Chondrocyte (in vitro differentiated cells): ENCODE results near the gene AP4E1. TPM values are rescaled to one million over a fixed set of nuclear protein-coding genes. Genes with fewer than 3 reads are reported as not detected.
A peak's percentile ranks its signal among the peaks of the same experiment; 100 is the strongest.

ENCODE experiments used
- DNase-seq: peaks from one replicate; pipeline ENCODE4 v3.0.0; 2021; ENCODE audit warnings: mixed read lengths, low spot score
- H3K27ac Mint-ChIP-seq: one replicate; pipeline ENCODE4 v1.8.0; 2021; ENCODE audit warnings: mild to moderate bottlenecking, moderate library complexity, mixed read lengths; ENCODE audit not compliant: unreplicated experiment
- H3K27me3 Mint-ChIP-seq: 2 replicates; pipeline ENCODE4 v1.8.0; 2021; ENCODE audit warnings: low read depth, mixed read lengths
- H3K36me3 Mint-ChIP-seq: 2 replicates; pipeline ENCODE4 v1.8.0; 2021; ENCODE audit warnings: low read depth, mixed read lengths
- H3K4me1 Mint-ChIP-seq: 2 replicates; pipeline ENCODE4 v1.8.0; 2021; ENCODE audit warnings: low read depth, mild to moderate bottlenecking, mixed read lengths
- H3K4me3 Mint-ChIP-seq: one replicate; pipeline ENCODE4 v1.8.0; 2021; ENCODE audit warnings: mild to moderate bottlenecking, moderate library complexity, mixed read lengths; ENCODE audit not compliant: unreplicated experiment
- H3K9me3 Mint-ChIP-seq: 2 replicates; pipeline ENCODE4 v1.8.0; 2021; ENCODE audit warnings: low read depth, mixed read lengths
- total RNA-seq: library from RNA; stranded (reverse); gene quantifications from 3 replicates; pipeline ENCODE4 v1.2.1, GENCODE V29; 2021
- TF ChIP-seq, protein P1 (sequence below): fragments of 200-600 bp; sonication (generic); IDR thresholded peaks from 2 replicates; pipeline ENCODE4 v1.5.0; 2021; ENCODE audit warnings: antibody characterized with exemption, mild to moderate bottlenecking, moderate library complexity

AP4E1 gene
- total RNA-seq, 1 donor from 2014 or later: 13.2 TPM

DNA sequence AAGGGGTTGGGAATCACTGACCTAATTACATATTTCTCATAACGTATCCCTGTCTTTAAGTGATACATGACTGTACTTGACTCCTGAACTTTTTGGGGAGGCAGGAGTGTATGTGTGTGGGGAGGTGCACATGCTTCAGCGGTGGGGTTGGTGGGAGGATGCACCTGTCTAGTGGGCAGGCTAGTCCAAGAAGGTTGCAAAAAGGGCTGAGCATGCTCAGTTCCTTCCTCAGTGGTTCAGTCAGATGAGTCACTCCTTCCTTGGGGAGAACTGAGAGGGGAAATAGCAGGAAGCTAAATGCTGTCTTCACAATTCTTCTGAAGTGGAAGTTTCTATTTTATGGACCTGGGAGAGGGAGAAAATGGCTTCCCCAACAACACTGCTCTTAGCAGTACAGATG lies 24.6 kb upstream of the AP4E1 start:
- no peak for DNase-seq
- TF ChIP-seq, protein P1, sequence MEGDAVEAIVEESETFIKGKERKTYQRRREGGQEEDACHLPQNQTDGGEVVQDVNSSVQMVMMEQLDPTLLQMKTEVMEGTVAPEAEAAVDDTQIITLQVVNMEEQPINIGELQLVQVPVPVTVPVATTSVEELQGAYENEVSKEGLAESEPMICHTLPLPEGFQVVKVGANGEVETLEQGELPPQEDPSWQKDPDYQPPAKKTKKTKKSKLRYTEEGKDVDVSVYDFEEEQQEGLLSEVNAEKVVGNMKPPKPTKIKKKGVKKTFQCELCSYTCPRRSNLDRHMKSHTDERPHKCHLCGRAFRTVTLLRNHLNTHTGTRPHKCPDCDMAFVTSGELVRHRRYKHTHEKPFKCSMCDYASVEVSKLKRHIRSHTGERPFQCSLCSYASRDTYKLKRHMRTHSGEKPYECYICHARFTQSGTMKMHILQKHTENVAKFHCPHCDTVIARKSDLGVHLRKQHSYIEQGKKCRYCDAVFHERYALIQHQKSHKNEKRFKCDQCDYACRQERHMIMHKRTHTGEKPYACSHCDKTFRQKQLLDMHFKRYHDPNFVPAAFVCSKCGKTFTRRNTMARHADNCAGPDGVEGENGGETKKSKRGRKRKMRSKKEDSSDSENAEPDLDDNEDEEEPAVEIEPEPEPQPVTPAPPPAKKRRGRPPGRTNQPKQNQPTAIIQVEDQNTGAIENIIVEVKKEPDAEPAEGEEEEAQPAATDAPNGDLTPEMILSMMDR: no peak
- Mint-ChIP-seq H3K4me1 (peaks cover 66% of the 10 kb centered on the region), H3K36me3 (no peaks in the 10 kb centered on the region), H3K9me3 (no peaks in the 10 kb centered on the region), H3K4me3 (no peak overlapping the region), H3K27ac (peak overlapping the region; percentile 99), H3K27me3 (no peaks in the 10 kb centered on the region)

DNA sequence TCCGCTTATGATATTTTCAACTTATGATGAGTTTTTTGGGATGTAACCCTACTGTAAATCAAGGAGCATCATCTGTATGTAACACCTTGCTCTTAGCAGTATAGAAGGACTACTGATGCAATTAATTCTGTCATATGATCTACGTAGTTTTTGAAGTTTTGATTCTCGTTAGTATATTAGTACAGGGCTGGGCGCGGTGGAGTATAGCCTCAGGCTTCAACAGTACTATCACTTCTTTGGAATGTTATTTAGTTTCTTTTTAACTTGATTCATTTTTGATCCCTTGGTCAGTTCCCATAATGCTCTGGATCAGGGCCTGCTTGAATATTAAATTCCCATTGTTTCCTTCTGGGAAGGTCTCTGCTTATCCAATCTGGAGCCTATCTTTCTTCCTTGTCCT lies 23.9 kb upstream of the AP4E1 start:
- Mint-ChIP-seq H3K4me1 (peaks cover 62% of the 10 kb centered on the region), H3K4me3 (no peak overlapping the region)
- TF ChIP-seq, protein P1: no peak

GRCh38 chr15:50886139-50886467 lies 22.4 kb upstream of the AP4E1 start:
- peaks cover 51% of the 10 kb centered on the region for H3K4me1 Mint-ChIP-seq
- peak overlapping the region; percentile 99 for H3K27ac Mint-ChIP-seq
- H3K4me3 Mint-ChIP-seq: no peak overlapping the region
- DNase-seq: no peak
- TF ChIP-seq, protein P1: peak; percentile 5
- no peaks in the 10 kb centered on the region for H3K27me3 Mint-ChIP-seq
- H3K36me3 Mint-ChIP-seq: no peaks in the 10 kb centered on the region
- H3K9me3 Mint-ChIP-seq: peaks cover 7% of the 10 kb centered on the region

More for the DNA sequence above, 23.9 kb upstream of the AP4E1 start:
- no peak for DNase-seq
- H3K27me3 Mint-ChIP-seq: no peaks in the 10 kb centered on the region
- no peaks in the 10 kb centered on the region for H3K36me3 Mint-ChIP-seq
- H3K27ac Mint-ChIP-seq: peak overlapping the region; percentile 99
- no peaks in the 10 kb centered on the region for H3K9me3 Mint-ChIP-seq

- Mint-ChIP-seq H3K9me3 (peaks cover 8% of the 10 kb centered on the region), H3K36me3 (no peaks in the 10 kb centered on the region), H3K27ac (peak overlapping the region; percentile 27), H3K27me3 (no peaks in the 10 kb centered on the region), H3K4me1 (peaks cover 45% of the 10 kb centered on the region), H3K4me3 (no peak overlapping the region)
- TF ChIP-seq, protein P1: no peak
- DNase-seq: no peak
Observed at GRCh38 chr15:50886611-50887345, 21.7 kb upstream of the AP4E1 start.

- no peaks in the 10 kb centered on the region for H3K36me3 Mint-ChIP-seq
- H3K4me1 Mint-ChIP-seq: peaks cover 38% of the 10 kb centered on the region
- TF ChIP-seq, protein P1: no peak
- no peak overlapping the region for H3K4me3 Mint-ChIP-seq
- peak overlapping the region; percentile 59 for H3K27ac Mint-ChIP-seq
- H3K27me3 Mint-ChIP-seq: no peaks in the 10 kb centered on the region
- peaks cover 8% of the 10 kb centered on the region for H3K9me3 Mint-ChIP-seq
- no peak for DNase-seq
Observed at GRCh38 chr15:50888054-50888453, 20.4 kb upstream of the AP4E1 start.
